CD4-positive, alpha-beta T cell (primary cell): ENCODE data around the gene ATP2A3. TPM values are rescaled to one million over a fixed set of nuclear protein-coding genes. Genes with fewer than 3 reads are reported as not detected.

ENCODE experiments used
- ATAC-seq: fragments of 200-7000 bp; cut with Tn5 transposase; one replicate; pipeline ENCODE4 v1.10.0; 2022; ENCODE audit warnings: mild to moderate bottlenecking; ENCODE audit not compliant: poor library complexity
- CTCF ChIA-PET: fragments of 350-600 bp; sonication (Branson Sonifier 250); formaldehyde crosslinking; loops from one replicate; lab custom pipeline; 2021; ENCODE audit warnings: antibody characterized with exemption, inconsistent platforms; lab: Charles Lee
- POLR2A ChIA-PET: fragments of 350-600 bp; sonication (Branson Sonifier 250); formaldehyde crosslinking; loops from one replicate; lab custom pipeline; 2021; ENCODE audit warnings: antibody characterized with exemption, inconsistent platforms; lab: Charles Lee
- DNase-seq, 14 experiments: peaks; one replicate each; pipeline ENCODE4 v3.0.0-alpha.2; 2013 to 2020; ENCODE audit warnings: mixed read lengths in 2 of 14
- H3K27ac ChIP-seq, 2 donors: one replicate each; pipeline versions ENCODE4 v1.5.1 to v1.7.0; 2013; ENCODE audit warnings: low read length in 2 of 2, low read depth in 1 of 2, mild to moderate bottlenecking in 1 of 2
- H3K27me3 ChIP-seq, 2 experiments: 1 replicate in 1 of 2; 2 replicates in 1 of 2; pipeline versions ENCODE4 v1.6.1 to v1.7.0; 2013; ENCODE audit warnings: low read length in 2 of 2, control low read depth in 1 of 2, mild to moderate bottlenecking in 1 of 2, moderate library complexity in 1 of 2; ENCODE audit not compliant: insufficient read depth in 2 of 2, control insufficient read depth in 1 of 2
- H3K36me3 ChIP-seq: one replicate; pipeline ENCODE4 v1.6.1; 2013; ENCODE audit warnings: low read length, control low read depth; ENCODE audit not compliant: insufficient read depth
- H3K4me1 ChIP-seq: one replicate; pipeline ENCODE4 v1.6.1; 2013; ENCODE audit warnings: low read length, control low read depth; ENCODE audit not compliant: insufficient read depth
- H3K4me3 ChIP-seq: one replicate; pipeline ENCODE4 v1.5.1; 2013; ENCODE audit warnings: mild to moderate bottlenecking, low read length, moderate library complexity
- H3K9me3 ChIP-seq, 2 experiments: 1 replicate in 1 of 2; 2 replicates in 1 of 2; pipeline versions ENCODE4 v1.6.1 to v1.7.0; 2013; ENCODE audit warnings: low read length in 2 of 2, mild to moderate bottlenecking in 2 of 2, control low read depth in 1 of 2, moderate library complexity in 1 of 2; ENCODE audit not compliant: control insufficient read depth in 1 of 2, insufficient read depth in 1 of 2
- H3K27ac Mint-ChIP-seq: one replicate; pipeline ENCODE4 v1.8.0; 2020; ENCODE audit warnings: mixed read lengths
- H3K27me3 Mint-ChIP-seq: one replicate; pipeline ENCODE4 v1.8.0; 2021; ENCODE audit warnings: mixed read lengths
- H3K36me3 Mint-ChIP-seq: one replicate; pipeline ENCODE4 v1.8.0; 2021; ENCODE audit warnings: low read depth, mixed read lengths
- H3K4me1 Mint-ChIP-seq: one replicate; pipeline ENCODE4 v1.8.0; 2021; ENCODE audit warnings: low read depth, mixed read lengths
- H3K4me3 Mint-ChIP-seq: one replicate; pipeline ENCODE4 v1.8.0; 2020; ENCODE audit warnings: mild to moderate bottlenecking, mixed read lengths
- H3K9me3 Mint-ChIP-seq: one replicate; pipeline ENCODE4 v1.8.0; 2020; ENCODE audit warnings: mixed read lengths
- intact Hi-C, 2 experiments: fragments of 100-400 bp; cut with DNase I in 1 of 2; cut with micrococcal nuclease in 1 of 2; formaldehyde crosslinking; loops; one replicate each; pipeline versions ENCODE4 v1.15.1 to v1.9.0; 2023 to 2025; cut with DNase I, micrococcal nuclease
- total RNA-seq, 174 experiments: library from RNA in 2 of 174; stranded (reverse) in 2 of 174; gene quantifications; one replicate each; pipeline ENCODE4 v1.2.3 and lab custom pipeline; 2021 to 2026
- TF ChIP-seq, protein P1 (sequence below): fragments of 200-600 bp; IDR thresholded peaks from one replicate; pipeline ENCODE4 v1.8.0; 2022; ENCODE audit warnings: antibody characterized with exemption, mild to moderate bottlenecking

Gene ATP2A3
- total RNA-seq, 2 experiments from 2014 or later = 197 to 199 TPM

DNA sequence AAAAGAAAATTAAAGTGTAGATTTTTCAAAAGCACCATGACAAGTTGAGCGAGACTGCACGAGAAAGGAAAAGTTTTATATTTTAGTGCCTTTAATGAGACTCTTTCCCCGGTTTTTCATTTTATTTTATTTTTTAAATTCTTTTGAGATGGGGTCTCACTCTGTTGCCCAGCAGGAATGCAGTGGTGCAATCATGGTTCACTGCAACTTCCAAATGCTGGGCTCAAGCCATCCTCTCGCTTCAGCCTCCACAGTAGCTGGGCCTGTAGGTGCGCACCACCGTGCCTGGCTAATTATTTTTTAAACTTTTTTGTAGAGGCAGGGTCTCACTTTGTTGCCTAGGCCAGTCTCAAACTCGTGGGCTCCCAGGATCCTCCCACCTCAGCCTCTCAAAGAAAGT is 5.7 kb upstream of the ATP2A3 start:
- Histone ChIP-seq H3K27ac (no peak overlapping the region), H3K27me3 (peaks cover 0 to 5% of the 10 kb centered on the region in 2 experiments), H3K4me3 (no peak overlapping the region), H3K9me3 (peaks cover 0 to 9% of the 10 kb centered on the region in 2 experiments), H3K36me3 (no peaks in the 10 kb centered on the region), H3K4me1 (peaks cover 41% of the 10 kb centered on the region)
- intact Hi-C loops = loop anchor here in 1 of 2 experiments (5.0 kb wide), 1 partner anchor 123 kb away; the partner anchor contains the start of gene NCBP3
- no peaks in the 10 kb centered on the region for H3K27me3 Mint-ChIP-seq
- TF ChIP-seq, protein P1, sequence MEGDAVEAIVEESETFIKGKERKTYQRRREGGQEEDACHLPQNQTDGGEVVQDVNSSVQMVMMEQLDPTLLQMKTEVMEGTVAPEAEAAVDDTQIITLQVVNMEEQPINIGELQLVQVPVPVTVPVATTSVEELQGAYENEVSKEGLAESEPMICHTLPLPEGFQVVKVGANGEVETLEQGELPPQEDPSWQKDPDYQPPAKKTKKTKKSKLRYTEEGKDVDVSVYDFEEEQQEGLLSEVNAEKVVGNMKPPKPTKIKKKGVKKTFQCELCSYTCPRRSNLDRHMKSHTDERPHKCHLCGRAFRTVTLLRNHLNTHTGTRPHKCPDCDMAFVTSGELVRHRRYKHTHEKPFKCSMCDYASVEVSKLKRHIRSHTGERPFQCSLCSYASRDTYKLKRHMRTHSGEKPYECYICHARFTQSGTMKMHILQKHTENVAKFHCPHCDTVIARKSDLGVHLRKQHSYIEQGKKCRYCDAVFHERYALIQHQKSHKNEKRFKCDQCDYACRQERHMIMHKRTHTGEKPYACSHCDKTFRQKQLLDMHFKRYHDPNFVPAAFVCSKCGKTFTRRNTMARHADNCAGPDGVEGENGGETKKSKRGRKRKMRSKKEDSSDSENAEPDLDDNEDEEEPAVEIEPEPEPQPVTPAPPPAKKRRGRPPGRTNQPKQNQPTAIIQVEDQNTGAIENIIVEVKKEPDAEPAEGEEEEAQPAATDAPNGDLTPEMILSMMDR = no peak
- H3K9me3 Mint-ChIP-seq = no peaks in the 10 kb centered on the region
- ATAC-seq (no peak), DNase-seq (no peak)
- H3K27ac Mint-ChIP-seq = no peak overlapping the region
- H3K4me3 Mint-ChIP-seq = no peak overlapping the region
- ChIA-PET CTCF (no interaction called here), POLR2A (no interaction called here)
- peaks cover 42% of the 10 kb centered on the region for H3K4me1 Mint-ChIP-seq
- peaks cover 3% of the 10 kb centered on the region for H3K36me3 Mint-ChIP-seq

DNA sequence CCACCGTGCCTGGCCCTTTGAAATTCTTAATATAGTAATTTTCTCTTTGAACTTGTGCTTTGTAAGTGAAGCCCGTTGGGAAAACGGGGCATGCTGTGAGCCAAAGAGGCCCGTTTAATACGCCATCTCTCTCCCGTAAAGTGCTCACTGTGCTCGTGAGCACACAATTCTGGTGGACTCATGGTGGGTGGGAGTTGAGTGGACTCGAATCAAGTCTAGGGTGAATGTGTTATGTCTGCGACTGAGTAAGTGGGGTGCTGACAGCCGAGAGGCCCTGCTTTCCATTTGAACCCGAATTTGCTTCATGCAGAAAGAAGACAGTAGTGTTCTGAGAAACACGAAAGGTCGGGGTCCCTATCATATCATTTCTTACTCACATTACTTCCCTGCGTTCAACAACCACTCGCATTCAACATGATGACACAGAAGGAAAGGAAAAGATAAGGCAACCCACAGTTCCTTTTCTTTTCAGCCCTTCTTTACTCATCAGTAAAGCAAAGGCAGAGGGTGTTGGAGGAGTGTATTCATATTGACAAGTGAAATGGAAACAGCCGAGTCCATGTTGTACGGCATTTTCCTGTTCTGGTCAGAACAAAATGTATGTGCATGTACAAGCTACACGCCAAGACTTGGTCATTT is 4.8 kb upstream of the ATP2A3 start:
- H3K27ac Mint-ChIP-seq = no peak overlapping the region
- H3K36me3 Mint-ChIP-seq = peaks cover 7% of the 10 kb centered on the region
- TF ChIP-seq, protein P1 = no peak
- ATAC-seq (no peak), DNase-seq (no peak)
- Histone ChIP-seq H3K36me3 (no peaks in the 10 kb centered on the region), H3K4me3 (no peak overlapping the region), H3K9me3 (no peaks in the 10 kb centered on the region), H3K27me3 (peaks cover 0 to 5% of the 10 kb centered on the region in 2 experiments), H3K27ac (no peak overlapping the region), H3K4me1 (peaks cover 41% of the 10 kb centered on the region)
- POLR2A ChIA-PET = no interaction called here
- H3K9me3 Mint-ChIP-seq = no peaks in the 10 kb centered on the region
- CTCF ChIA-PET = no interaction called here
- H3K4me1 Mint-ChIP-seq = peaks cover 37% of the 10 kb centered on the region
- intact Hi-C loops = loop anchor here in 1 of 2 experiments (5.0 kb wide), 1 partner anchor 122 kb away; the partner anchor contains the start of gene NCBP3
- H3K4me3 Mint-ChIP-seq = peak overlapping the region; percentile 42
- no peaks in the 10 kb centered on the region for H3K27me3 Mint-ChIP-seq

GRCh38 chr17:3968015-3968414 is 3.8 kb upstream of the ATP2A3 start:
- Mint-ChIP-seq H3K4me1 (peaks cover 35% of the 10 kb centered on the region), H3K27me3 (no peaks in the 10 kb centered on the region), H3K27ac (no peak overlapping the region), H3K4me3 (no peak overlapping the region), H3K9me3 (no peaks in the 10 kb centered on the region), H3K36me3 (peaks cover 11% of the 10 kb centered on the region)
- Histone ChIP-seq H3K4me3 (no peak overlapping the region), H3K4me1 (peaks cover 38% of the 10 kb centered on the region), H3K27ac (no peak overlapping the region), H3K27me3 (peaks cover 0 to 5% of the 10 kb centered on the region in 2 experiments), H3K36me3 (no peaks in the 10 kb centered on the region), H3K9me3 (no peaks in the 10 kb centered on the region)
- DNase-seq = no peak
- ChIA-PET CTCF (no interaction called here), POLR2A (no interaction called here)
- ATAC-seq = no peak
- intact Hi-C loops = loop anchor here in 1 of 2 experiments (5.0 kb wide), 1 partner anchor 121 kb away; the partner anchor contains the start of gene NCBP3
- TF ChIP-seq, protein P1 = no peak
